Nephron progenitor cell (in vitro differentiated cells): ENCODE measurements around the gene ERAL1.
A peak's percentile ranks its signal among the peaks of the same experiment; 100 is the strongest.

Experiments
- DNase-seq: peaks from one replicate; pipeline ENCODE4 v3.0.0; 2021
- H3K27ac Mint-ChIP-seq: 2 replicates; pipeline ENCODE4 v1.8.0; 2021; ENCODE audit warnings: mild to moderate bottlenecking, moderate library complexity, mixed read lengths
- H3K27me3 Mint-ChIP-seq: 2 replicates; pipeline ENCODE4 v1.8.0; 2021; ENCODE audit warnings: mild to moderate bottlenecking, low read depth, mixed read lengths; ENCODE audit not compliant: poor library complexity
- H3K36me3 Mint-ChIP-seq: 2 replicates; pipeline ENCODE4 v1.8.0; 2021; ENCODE audit warnings: low read depth, mixed read lengths
- H3K4me1 Mint-ChIP-seq: 2 replicates; pipeline ENCODE4 v1.8.0; 2021; ENCODE audit warnings: mixed read lengths
- H3K4me3 Mint-ChIP-seq: 2 replicates; pipeline ENCODE4 v1.8.0; 2021; ENCODE audit warnings: mild to moderate bottlenecking, moderate library complexity, mixed read lengths
- H3K9me3 Mint-ChIP-seq: 2 replicates; pipeline ENCODE4 v1.8.0; 2021; ENCODE audit warnings: mild to moderate bottlenecking, moderate library complexity, mixed read lengths
- TF ChIP-seq, protein P1 (sequence below): fragments of 200-600 bp; sonication (generic); IDR thresholded peaks from 2 replicates; pipeline ENCODE4 v1.5.0; 2021; ENCODE audit warnings: antibody characterized with exemption

Gene ERAL1

DNA sequence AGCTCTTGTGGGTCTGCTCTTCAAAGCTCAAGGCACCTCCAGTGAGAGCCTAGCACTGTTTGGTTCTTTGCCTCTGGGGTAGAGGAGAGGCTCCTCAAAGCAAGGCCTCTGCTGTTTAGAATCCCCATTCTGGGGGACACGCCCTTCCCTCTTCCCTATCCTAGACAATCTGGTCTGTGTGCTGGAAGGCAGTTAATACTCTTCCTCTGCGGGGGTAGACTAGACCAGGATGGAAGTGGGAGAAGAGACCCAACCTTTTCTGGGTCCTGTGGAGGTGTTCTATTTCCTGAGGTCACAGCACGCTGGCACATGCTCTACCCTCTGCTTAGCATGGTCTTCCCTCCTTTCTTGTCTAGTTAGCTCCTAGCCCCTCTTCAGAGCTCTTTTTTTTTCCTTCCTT, 7.7 kb downstream of the ERAL1 start:
- TF ChIP-seq, protein P1, sequence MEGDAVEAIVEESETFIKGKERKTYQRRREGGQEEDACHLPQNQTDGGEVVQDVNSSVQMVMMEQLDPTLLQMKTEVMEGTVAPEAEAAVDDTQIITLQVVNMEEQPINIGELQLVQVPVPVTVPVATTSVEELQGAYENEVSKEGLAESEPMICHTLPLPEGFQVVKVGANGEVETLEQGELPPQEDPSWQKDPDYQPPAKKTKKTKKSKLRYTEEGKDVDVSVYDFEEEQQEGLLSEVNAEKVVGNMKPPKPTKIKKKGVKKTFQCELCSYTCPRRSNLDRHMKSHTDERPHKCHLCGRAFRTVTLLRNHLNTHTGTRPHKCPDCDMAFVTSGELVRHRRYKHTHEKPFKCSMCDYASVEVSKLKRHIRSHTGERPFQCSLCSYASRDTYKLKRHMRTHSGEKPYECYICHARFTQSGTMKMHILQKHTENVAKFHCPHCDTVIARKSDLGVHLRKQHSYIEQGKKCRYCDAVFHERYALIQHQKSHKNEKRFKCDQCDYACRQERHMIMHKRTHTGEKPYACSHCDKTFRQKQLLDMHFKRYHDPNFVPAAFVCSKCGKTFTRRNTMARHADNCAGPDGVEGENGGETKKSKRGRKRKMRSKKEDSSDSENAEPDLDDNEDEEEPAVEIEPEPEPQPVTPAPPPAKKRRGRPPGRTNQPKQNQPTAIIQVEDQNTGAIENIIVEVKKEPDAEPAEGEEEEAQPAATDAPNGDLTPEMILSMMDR = no peak
- Mint-ChIP-seq H3K27ac (peak overlapping the region; percentile 90), H3K4me1 (peaks cover 3% of the 10 kb centered on the region), H3K36me3 (peaks cover 22% of the 10 kb centered on the region), H3K27me3 (peaks cover 13% of the 10 kb centered on the region), H3K9me3 (no peaks in the 10 kb centered on the region), H3K4me3 (no peak overlapping the region)
- DNase-seq = no peak

DNA sequence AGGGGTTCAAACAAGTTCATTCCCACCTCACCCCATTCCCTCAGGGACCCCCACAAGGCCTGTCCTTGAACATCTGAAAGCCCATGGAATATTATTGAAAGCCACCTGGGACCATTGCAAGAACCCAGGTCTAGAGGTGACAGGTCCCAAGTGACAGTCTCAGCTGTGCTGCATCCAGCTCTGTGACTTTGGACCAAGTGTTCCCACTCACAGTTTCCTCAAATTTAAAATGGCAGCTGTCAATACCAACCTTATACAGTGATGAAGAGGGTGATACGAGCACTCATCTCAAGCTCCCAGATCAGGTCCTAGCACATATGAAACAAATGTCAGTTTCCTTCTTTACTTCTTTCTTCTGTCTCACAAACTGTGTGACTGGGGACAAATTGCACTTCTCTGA, 9.1 kb downstream of the ERAL1 start:
- H3K36me3 Mint-ChIP-seq = peaks cover 8% of the 10 kb centered on the region

DNA sequence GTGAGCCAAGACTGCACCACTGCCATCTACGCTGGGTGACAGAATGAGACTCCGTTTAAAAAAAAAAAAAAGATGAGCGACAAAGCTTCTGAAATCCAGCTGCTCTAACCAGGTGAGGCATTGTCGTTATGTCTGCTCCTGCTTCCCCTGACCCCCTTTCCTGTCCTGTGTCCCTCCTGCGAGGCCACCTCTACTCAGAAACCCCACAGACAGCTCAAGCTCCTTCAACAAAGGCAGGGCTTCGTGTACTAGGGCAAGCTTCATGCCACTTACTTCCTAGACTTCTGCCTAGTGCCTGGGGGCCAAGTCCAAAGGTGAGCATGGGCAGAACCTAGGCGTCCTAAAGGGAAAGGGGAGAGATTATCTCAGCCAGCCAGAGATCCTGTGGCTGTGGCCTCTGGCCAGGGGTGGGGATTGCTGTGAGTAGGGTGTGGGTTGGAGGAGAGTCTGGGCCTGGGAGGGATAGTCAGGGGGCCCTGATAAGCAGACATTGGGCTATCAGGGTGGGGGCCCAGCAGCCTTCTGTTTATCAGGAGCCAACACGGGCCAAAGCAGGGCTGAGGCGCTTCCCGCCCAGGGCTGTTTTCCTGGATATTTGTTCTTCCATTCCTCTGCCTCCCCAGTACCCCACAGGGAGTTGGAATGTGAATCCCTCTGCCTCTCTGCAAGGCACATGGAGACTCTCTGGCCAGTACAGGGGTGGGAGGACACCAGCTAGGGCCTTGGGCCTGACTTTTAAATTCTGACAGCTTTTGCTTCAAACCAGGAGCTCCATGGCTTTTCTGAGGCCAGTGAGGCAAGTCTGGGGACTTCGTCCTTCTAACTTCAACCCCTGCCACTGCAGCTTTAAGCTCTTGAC, 10.4 kb downstream of the ERAL1 start:
- Mint-ChIP-seq H3K9me3 (no peaks in the 10 kb centered on the region), H3K36me3 (peaks cover 4% of the 10 kb centered on the region), H3K27me3 (peaks cover 14% of the 10 kb centered on the region), H3K27ac (no peak overlapping the region), H3K4me3 (no peak overlapping the region), H3K4me1 (peaks cover 5% of the 10 kb centered on the region)
- TF ChIP-seq, protein P1 = no peak
- no peak for DNase-seq

More for the DNA sequence above, 9.1 kb downstream of the ERAL1 start:
- peaks cover 16% of the 10 kb centered on the region for H3K27me3 Mint-ChIP-seq
- TF ChIP-seq, protein P1 = no peak
- peaks cover 5% of the 10 kb centered on the region for H3K4me1 Mint-ChIP-seq
- H3K27ac Mint-ChIP-seq = peak overlapping the region; percentile 88
- no peak for DNase-seq
- H3K9me3 Mint-ChIP-seq = no peaks in the 10 kb centered on the region
- H3K4me3 Mint-ChIP-seq = no peak overlapping the region

DNA sequence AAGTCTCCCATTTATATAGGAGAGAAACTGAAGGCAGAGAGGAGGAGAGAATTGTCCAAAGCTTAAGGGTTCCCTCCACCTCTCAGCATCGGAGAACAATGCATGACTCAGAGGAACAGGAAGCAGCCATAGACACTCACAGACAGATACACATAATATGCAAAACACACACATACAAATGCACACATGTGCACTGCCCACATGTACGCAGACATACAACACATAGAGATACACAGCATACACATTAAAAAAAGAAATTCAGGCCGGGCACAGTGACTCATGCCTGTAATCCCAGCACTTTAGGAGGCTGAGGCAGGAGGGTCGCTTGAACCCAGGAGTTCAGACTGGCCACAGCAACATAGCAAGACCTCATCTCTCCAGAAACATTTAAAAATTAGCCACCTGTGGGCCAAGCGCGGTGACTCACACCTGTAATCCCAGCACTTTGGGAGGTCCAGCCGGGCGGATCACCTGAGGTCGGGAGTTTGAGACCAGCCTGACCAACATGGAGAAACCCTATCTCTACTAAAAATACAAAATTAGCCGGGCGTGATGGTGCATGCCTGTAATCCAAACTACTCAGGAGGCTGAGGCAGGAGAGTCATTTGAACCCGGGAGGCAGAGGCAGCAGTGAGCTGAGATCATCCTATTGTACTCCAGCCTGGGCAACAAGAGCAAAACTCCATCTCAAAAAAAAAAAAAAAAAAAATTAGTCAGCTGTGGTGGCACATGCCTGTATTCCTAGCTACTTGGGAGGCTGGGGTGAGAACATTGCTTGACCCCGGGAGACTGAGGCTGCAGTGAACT, 11.3 kb downstream of the ERAL1 start:
- Mint-ChIP-seq H3K4me3 (no peak overlapping the region), H3K9me3 (no peaks in the 10 kb centered on the region), H3K27ac (no peak overlapping the region), H3K36me3 (no peaks in the 10 kb centered on the region), H3K27me3 (peaks cover 10% of the 10 kb centered on the region), H3K4me1 (peaks cover 9% of the 10 kb centered on the region)
- no peak for DNase-seq
- TF ChIP-seq, protein P1 = no peak

DNA sequence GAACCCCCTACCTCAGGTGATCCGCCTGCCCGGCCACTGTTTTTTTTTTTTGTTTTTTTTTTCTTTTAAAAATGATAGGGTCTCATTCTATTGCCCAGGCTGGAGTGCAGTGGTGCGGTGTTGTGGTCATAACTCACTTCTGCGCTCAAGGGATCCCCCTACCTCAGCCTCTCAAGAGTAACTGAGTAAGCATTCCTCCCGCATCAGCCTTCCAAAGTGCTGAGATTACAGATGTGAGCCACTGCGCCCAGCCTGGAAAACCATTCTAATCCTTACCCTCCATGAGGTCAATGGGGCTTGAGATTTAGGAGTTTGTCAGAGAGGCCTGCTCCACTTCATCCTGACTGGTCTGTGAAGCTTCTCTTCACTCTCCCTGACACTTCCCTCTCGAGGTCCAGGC, 12.5 kb downstream of the ERAL1 start:
- H3K9me3 Mint-ChIP-seq = no peaks in the 10 kb centered on the region
- TF ChIP-seq, protein P1 = no peak

More for the DNA sequence above, 12.5 kb downstream of the ERAL1 start:
- DNase-seq = no peak
- no peaks in the 10 kb centered on the region for H3K36me3 Mint-ChIP-seq
- peaks cover 10% of the 10 kb centered on the region for H3K27me3 Mint-ChIP-seq
- no peak overlapping the region for H3K4me3 Mint-ChIP-seq
- peaks cover 11% of the 10 kb centered on the region for H3K4me1 Mint-ChIP-seq
- H3K27ac Mint-ChIP-seq = peak overlapping the region; percentile 54
